SK-N-SH (cell line): ENCODE data around the gene CERS6.

Experiments
- CTCF ChIP-seq: fragments of 200-600 bp; sonication (generic); IDR thresholded peaks from 2 replicates; pipeline ENCODE4 v1.6.1; 2017; ENCODE audit warnings: antibody characterized with exemption, mild to moderate bottlenecking, moderate library complexity
- EZH2phosphoT487 ChIP-seq: fragments of 200-600 bp; sonication (generic); IDR thresholded peaks from 2 replicates; pipeline ENCODE4 v1.6.1; 2017; ENCODE audit warnings: low read depth, mixed run types, mild to moderate bottlenecking, antibody characterized with exemption, moderate library complexity, borderline replicate concordance
- MEF2A ChIP-seq: IDR thresholded peaks from 2 replicates; pipeline ENCODE4 v1.4.0; 2012; ENCODE audit warnings: low read depth, borderline replicate concordance
- POLR2AphosphoS5 ChIP-seq: IDR thresholded peaks from 2 replicates; pipeline ENCODE4 v1.6.1; 2012; ENCODE audit warnings: low read depth, low read length
- SMC3 ChIP-seq: IDR thresholded peaks from 2 replicates; pipeline ENCODE4 v1.6.1; 2012; ENCODE audit warnings: low read depth, low read length, improper control_type of control experiment
- TF ChIP-seq, protein P1 (sequence below): IDR thresholded peaks from 2 replicates; pipeline ENCODE4 v1.6.1; 2012; ENCODE audit warnings: mild to moderate bottlenecking, low read depth, low read length, moderate library complexity

DNA sequence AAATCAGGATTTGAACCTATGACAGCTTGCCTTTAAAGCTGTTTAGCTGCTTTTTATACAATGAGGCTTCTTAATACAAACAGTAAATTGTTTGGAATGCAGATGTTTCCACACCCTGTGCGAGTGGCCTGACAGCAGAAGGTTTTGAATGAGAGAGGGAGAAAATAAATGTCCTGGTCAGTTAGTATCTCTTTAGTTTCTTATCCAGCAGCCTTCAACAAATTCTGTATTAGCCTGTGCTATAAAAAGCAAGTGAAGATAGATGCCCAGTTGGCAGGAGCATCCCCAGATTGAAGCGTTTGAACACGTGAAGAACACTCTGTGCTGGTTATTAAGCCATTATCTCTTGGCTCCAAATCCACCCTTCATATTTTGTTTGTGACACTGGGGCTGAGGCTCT, 70.6 kb downstream of the CERS6 start:
- no peak for TF ChIP-seq SMC3
- TF ChIP-seq CTCF: no peak
- no peak for TF ChIP-seq EZH2phosphoT487
- TF ChIP-seq, protein P1, sequence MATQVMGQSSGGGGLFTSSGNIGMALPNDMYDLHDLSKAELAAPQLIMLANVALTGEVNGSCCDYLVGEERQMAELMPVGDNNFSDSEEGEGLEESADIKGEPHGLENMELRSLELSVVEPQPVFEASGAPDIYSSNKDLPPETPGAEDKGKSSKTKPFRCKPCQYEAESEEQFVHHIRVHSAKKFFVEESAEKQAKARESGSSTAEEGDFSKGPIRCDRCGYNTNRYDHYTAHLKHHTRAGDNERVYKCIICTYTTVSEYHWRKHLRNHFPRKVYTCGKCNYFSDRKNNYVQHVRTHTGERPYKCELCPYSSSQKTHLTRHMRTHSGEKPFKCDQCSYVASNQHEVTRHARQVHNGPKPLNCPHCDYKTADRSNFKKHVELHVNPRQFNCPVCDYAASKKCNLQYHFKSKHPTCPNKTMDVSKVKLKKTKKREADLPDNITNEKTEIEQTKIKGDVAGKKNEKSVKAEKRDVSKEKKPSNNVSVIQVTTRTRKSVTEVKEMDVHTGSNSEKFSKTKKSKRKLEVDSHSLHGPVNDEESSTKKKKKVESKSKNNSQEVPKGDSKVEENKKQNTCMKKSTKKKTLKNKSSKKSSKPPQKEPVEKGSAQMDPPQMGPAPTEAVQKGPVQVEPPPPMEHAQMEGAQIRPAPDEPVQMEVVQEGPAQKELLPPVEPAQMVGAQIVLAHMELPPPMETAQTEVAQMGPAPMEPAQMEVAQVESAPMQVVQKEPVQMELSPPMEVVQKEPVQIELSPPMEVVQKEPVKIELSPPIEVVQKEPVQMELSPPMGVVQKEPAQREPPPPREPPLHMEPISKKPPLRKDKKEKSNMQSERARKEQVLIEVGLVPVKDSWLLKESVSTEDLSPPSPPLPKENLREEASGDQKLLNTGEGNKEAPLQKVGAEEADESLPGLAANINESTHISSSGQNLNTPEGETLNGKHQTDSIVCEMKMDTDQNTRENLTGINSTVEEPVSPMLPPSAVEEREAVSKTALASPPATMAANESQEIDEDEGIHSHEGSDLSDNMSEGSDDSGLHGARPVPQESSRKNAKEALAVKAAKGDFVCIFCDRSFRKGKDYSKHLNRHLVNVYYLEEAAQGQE: no peak
- TF ChIP-seq MEF2A: no peak
- TF ChIP-seq POLR2AphosphoS5: no peak
